Measurements from ENCODE around the gene TMEM245. TPM values are rescaled to one million over a fixed set of nuclear protein-coding genes. Genes with fewer than 3 reads are reported as not detected.

The TMEM245 gene
- total RNA-seq, 1 experiment from 2014 or later: 59.8 TPM

- H3K4me3 ChIP-seq (ENCODE audit: low read depth, low read length, poor library complexity, severe bottlenecking): no peak overlapping the region
- intact Hi-C loops (cut with micrococcal nuclease; ENCODE audit: unreplicated experiment): no loop called here
- no TSS peak for BruUV-seq (replicated peaks)
Observed at GRCh38 chr9:109108318-109108717, 11.4 kb downstream of the TMEM245 start.

GRCh38 chr9:109107402-109108240 lies 12.1 kb downstream of the TMEM245 start:
- no peaks in the 10 kb centered on the region for H3K27me3 ChIP-seq (replicated peaks; ENCODE audit: insufficient read depth, low read depth, low read length, poor library complexity)
- peaks cover 20% of the 10 kb centered on the region for H3K36me3 ChIP-seq (ENCODE audit: insufficient read depth, low read length, poor library complexity, severe bottlenecking)
- no peak for TF ChIP-seq EZH2 (IDR thresholded peaks at IDR 0.05; ENCODE audit: borderline replicate concordance, low read depth, low read length, poor library complexity, severe bottlenecking)
- H3K9me3 ChIP-seq (ENCODE audit: low read depth, low read length, poor library complexity, severe bottlenecking): peaks cover 3% of the 10 kb centered on the region
- CTCF ChIA-PET: interaction anchor here (0.7 kb wide), 1 partner anchor 9 kb away, joined by 5 read pairs; no protein-coding TSS in a partner anchor
- H3K4me1 ChIP-seq (ENCODE audit: insufficient read depth, low read length, poor library complexity, severe bottlenecking): peaks cover 43% of the 10 kb centered on the region
- no peak overlapping the region for H3K4me3 ChIP-seq (ENCODE audit: low read depth, low read length, poor library complexity, severe bottlenecking)
- intact Hi-C loops (cut with micrococcal nuclease; ENCODE audit: unreplicated experiment): no loop called here
- BruUV-seq (replicated peaks): no TSS peak
- no peak for DNase-seq (ENCODE audit: low spot score)
- H3K27ac ChIP-seq (ENCODE audit: low read depth, low read length, poor library complexity, severe bottlenecking): no peak overlapping the region
- POLR2A ChIA-PET (ENCODE audit: low non-redundant PET): no interaction called here

More at GRCh38 chr9:109108318-109108717, 11.4 kb downstream of the TMEM245 start:
- Histone ChIP-seq H3K27ac (ENCODE audit: low read depth, low read length, poor library complexity, severe bottlenecking) (no peak overlapping the region), H3K4me1 (ENCODE audit: insufficient read depth, low read length, poor library complexity, severe bottlenecking) (peaks cover 43% of the 10 kb centered on the region), H3K27me3 (replicated peaks; ENCODE audit: insufficient read depth, low read depth, low read length, poor library complexity) (no peaks in the 10 kb centered on the region), H3K9me3 (ENCODE audit: low read depth, low read length, poor library complexity, severe bottlenecking) (no peaks in the 10 kb centered on the region), H3K36me3 (ENCODE audit: insufficient read depth, low read length, poor library complexity, severe bottlenecking) (peaks cover 20% of the 10 kb centered on the region)
- CTCF ChIA-PET: no interaction called here
- POLR2A ChIA-PET (ENCODE audit: low non-redundant PET): no interaction called here
- TF ChIP-seq CTCF (conservative IDR thresholded peaks at IDR 0.05; ENCODE audit: low read depth, low read length) (no peak), EZH2 (IDR thresholded peaks at IDR 0.05; ENCODE audit: borderline replicate concordance, low read depth, low read length, poor library complexity, severe bottlenecking) (no peak)
- no peak for DNase-seq (ENCODE audit: low spot score)

- Histone ChIP-seq H3K36me3 (ENCODE audit: insufficient read depth, low read length, poor library complexity, severe bottlenecking) (peaks cover 25% of the 10 kb centered on the region), H3K27ac (ENCODE audit: low read depth, low read length, poor library complexity, severe bottlenecking) (no peak overlapping the region), H3K27me3 (replicated peaks; ENCODE audit: insufficient read depth, low read depth, low read length, poor library complexity) (no peaks in the 10 kb centered on the region), H3K4me3 (ENCODE audit: low read depth, low read length, poor library complexity, severe bottlenecking) (no peak overlapping the region), H3K9me3 (ENCODE audit: low read depth, low read length, poor library complexity, severe bottlenecking) (peaks cover 3% of the 10 kb centered on the region), H3K4me1 (ENCODE audit: insufficient read depth, low read length, poor library complexity, severe bottlenecking) (peaks cover 21% of the 10 kb centered on the region)
- no TSS peak for BruUV-seq (replicated peaks)
- TF ChIP-seq EZH2 (IDR thresholded peaks at IDR 0.05; ENCODE audit: borderline replicate concordance, low read depth, low read length, poor library complexity, severe bottlenecking) (no peak), CTCF (conservative IDR thresholded peaks at IDR 0.05; ENCODE audit: low read depth, low read length) (no peak)
- CTCF ChIA-PET: no interaction called here
- no peak for DNase-seq (ENCODE audit: low spot score)
- POLR2A ChIA-PET (ENCODE audit: low non-redundant PET): no interaction called here
- intact Hi-C loops (cut with micrococcal nuclease; ENCODE audit: unreplicated experiment): no loop called here
Observed at GRCh38 chr9:109101810-109102209, 17.9 kb downstream of the TMEM245 start.
